GM19395 (cell line): ENCODE data around the gene PTPN3.
A peak's percentile ranks its signal among the peaks of the same experiment; 100 is the strongest.

ENCODE experiments used
- ATAC-seq: cut with Tn5 transposase; IDR thresholded peaks from one replicate; pipeline ENCODE4 v1.9.1; 2021; ENCODE audit warnings: mild to moderate bottlenecking, moderate library complexity; ENCODE audit not compliant: unreplicated experiment

Gene PTPN3

GRCh38 chr9:109478051-109478563, 20.0 kb downstream of the PTPN3 start:
- ATAC-seq = no peak

- peak; percentile 95 for ATAC-seq
Measured at GRCh38 chr9:109477258-109478050, 20.7 kb downstream of the PTPN3 start.

GRCh38 chr9:109476642-109477257, 21.4 kb downstream of the PTPN3 start:
- no peak for ATAC-seq

GRCh38 chr9:109475526-109475925, 22.6 kb downstream of the PTPN3 start:
- no peak for ATAC-seq

GRCh38 chr9:109474944-109475343, 23.2 kb downstream of the PTPN3 start:
- ATAC-seq = no peak

GRCh38 chr9:109474170-109474569, 23.9 kb downstream of the PTPN3 start:
- no peak for ATAC-seq

- ATAC-seq = no peak
Measured at GRCh38 chr9:109473329-109473728, 24.8 kb downstream of the PTPN3 start.

GRCh38 chr9:109471475-109472393, 26.4 kb downstream of the PTPN3 start:
- ATAC-seq = no peak

GRCh38 chr9:109469646-109470358, 28.3 kb downstream of the PTPN3 start:
- ATAC-seq = peak; percentile 99

- ATAC-seq = no peak
Measured at GRCh38 chr9:109468927-109469326, 29.2 kb downstream of the PTPN3 start.

GRCh38 chr9:109467936-109468335, 30.2 kb downstream of the PTPN3 start:
- no peak for ATAC-seq

- ATAC-seq = no peak
Measured at GRCh38 chr9:109466623-109467590, 31.2 kb downstream of the PTPN3 start.

GRCh38 chr9:109463924-109464625, 34.0 kb downstream of the PTPN3 start:
- peak; percentile 63 for ATAC-seq

- no peak for ATAC-seq
Measured at GRCh38 chr9:109460576-109460975, 37.5 kb downstream of the PTPN3 start.

GRCh38 chr9:109459423-109459822, 38.7 kb downstream of the PTPN3 start:
- ATAC-seq = no peak

- ATAC-seq = no peak
Measured at GRCh38 chr9:109458453-109459211, 39.5 kb downstream of the PTPN3 start.

GRCh38 chr9:109456811-109457210, 41.3 kb downstream of the PTPN3 start:
- no peak for ATAC-seq

- ATAC-seq = no peak
Measured at GRCh38 chr9:109455861-109456260, 42.2 kb downstream of the PTPN3 start.
